Endothelial cell of umbilical vein (primary cell): ENCODE measurements around the gene PTPN9. TPM values are rescaled to one million over a fixed set of nuclear protein-coding genes. Genes with fewer than 3 reads are reported as not detected.

Source experiments
- BruUV-seq: library from RNA; stranded (reverse); fragments of 400-500 nt; replicated peaks from 2 replicates; lab custom pipeline; 2021; lab: Mats Ljungman, UMichigan
- CTCF ChIA-PET: fragments of 300-600, 350-600 bp; sonication (Branson Sonifier 250); formaldehyde crosslinking; loops from one replicate; lab custom pipeline; 2021; ENCODE audit warnings: antibody characterized with exemption, inconsistent platforms; lab: Charles Lee
- POLR2A ChIA-PET: fragments of 300-600, 350-600 bp; sonication (Branson Sonifier 250); formaldehyde crosslinking; loops from one replicate; lab custom pipeline; 2021; ENCODE audit warnings: antibody characterized with exemption, inconsistent platforms; lab: Charles Lee
- DNase-seq: peaks from one replicate; pipeline ENCODE4 v3.0.0-alpha.2; 2011; ENCODE audit warnings: low read depth, low spot score
- FAIRE-seq: peaks from 2 replicates; lab custom pipeline; 2011; peaks lifted over from hg19 to GRCh38; lab: Jason Lieb, UNC
- H2AFZ ChIP-seq: 2 replicates; pipeline ENCODE4 v1.6.0; 2012; ENCODE audit warnings: low read depth, low read length, control low read depth, inconsistent platforms
- H3K27ac ChIP-seq: 2 replicates; pipeline ENCODE4 v1.5.1; 2011; ENCODE audit warnings: low read depth, mild to moderate bottlenecking, control low read depth, low read length, moderate library complexity; ENCODE audit not compliant: insufficient read depth
- H3K27me3 ChIP-seq, 2 experiments: 2 replicates each; pipeline versions ENCODE4 v1.6.0 to v1.6.1; 2011; ENCODE audit warnings: low read length in 2 of 2, mixed read lengths in 1 of 2; ENCODE audit not compliant: control insufficient read depth in 2 of 2, insufficient read depth in 2 of 2
- H3K36me3 ChIP-seq, 2 experiments: 2 replicates in 1 of 2; 3 replicates in 1 of 2; pipeline ENCODE4 v1.5.1; 2011; ENCODE audit warnings: low read length in 2 of 2, mild to moderate bottlenecking in 1 of 2, moderate library complexity in 1 of 2; ENCODE audit not compliant: control insufficient read depth in 2 of 2, insufficient read depth in 2 of 2; ENCODE audit errors: extremely low read depth in 1 of 2
- H3K4me1 ChIP-seq: 3 replicates; pipeline ENCODE4 v1.5.1; 2011; ENCODE audit warnings: mild to moderate bottlenecking, low read length; ENCODE audit not compliant: control insufficient read depth, insufficient read depth; ENCODE audit errors: extremely low read depth
- H3K4me2 ChIP-seq: 2 replicates; pipeline ENCODE4 v1.6.1; 2011; ENCODE audit warnings: low read length, control low read depth, mixed read lengths; ENCODE audit not compliant: insufficient read depth
- H3K4me3 ChIP-seq, 3 experiments: fragments of 200-600 bp in 1 of 3; sonication (generic), shearing (Covaris generic) in 1 of 3; replicated peaks in 1 of 3; 2 replicates each; pipeline ENCODE4 v1.5.1; 2011 to 2016; ENCODE audit warnings: control low read depth in 3 of 3, low read length in 3 of 3, mild to moderate bottlenecking in 2 of 3, inconsistent platforms in 1 of 3, low read depth in 1 of 3, moderate library complexity in 1 of 3; ENCODE audit not compliant: insufficient read depth in 1 of 3
- H3K79me2 ChIP-seq: 2 replicates; pipeline ENCODE4 v1.6.0; 2012; ENCODE audit warnings: low read length, inconsistent platforms; ENCODE audit not compliant: control insufficient read depth, insufficient read depth
- H3K9ac ChIP-seq: replicated peaks from 2 replicates; pipeline ENCODE3; 2011; ENCODE audit warnings: low read length, control low read depth; ENCODE audit not compliant: insufficient read depth; ENCODE audit errors: extremely low read depth
- H3K9me1 ChIP-seq: replicated peaks from 3 replicates; pipeline ENCODE4 v1.6.0; 2011; ENCODE audit warnings: mild to moderate bottlenecking, low read length; ENCODE audit not compliant: control insufficient read depth, insufficient read depth; ENCODE audit errors: extremely low read depth
- H3K9me3 ChIP-seq: replicated peaks from 2 replicates; pipeline ENCODE4 v1.5.1; 2012; ENCODE audit warnings: low read length, inconsistent platforms; ENCODE audit not compliant: control insufficient read depth, insufficient read depth
- H4K20me1 ChIP-seq: replicated peaks from 2 replicates; pipeline ENCODE3; 2011; ENCODE audit warnings: mild to moderate bottlenecking, low read length; ENCODE audit not compliant: control insufficient read depth, insufficient read depth; ENCODE audit errors: extremely low read depth
- CTCF ChIP-seq, 2 donors: IDR thresholded peaks; 1 replicate in 1 of 2; 2 replicates in 1 of 2; pipeline ENCODE4 v1.5.1; 2011; ENCODE audit warnings: low read length in 2 of 2, mild to moderate bottlenecking in 2 of 2, moderate library complexity in 2 of 2, control low read depth in 1 of 2, inconsistent platforms in 1 of 2, low read depth in 1 of 2; ENCODE audit not compliant: insufficient read depth in 1 of 2; ENCODE audit errors: extremely low read depth in 1 of 2
- FOS ChIP-seq: IDR thresholded peaks from 2 replicates; pipeline ENCODE4 v1.6.1; 2011; ENCODE audit warnings: mild to moderate bottlenecking, low read length, moderate library complexity, borderline replicate concordance; ENCODE audit not compliant: insufficient read depth
- GATA2 ChIP-seq: IDR thresholded peaks from 2 replicates; pipeline ENCODE4 v1.7.0; 2011; ENCODE audit warnings: low read depth, mild to moderate bottlenecking, moderate library complexity, mixed read lengths, low read length; ENCODE audit not compliant: insufficient read length, insufficient read depth
- MAX ChIP-seq: IDR thresholded peaks from 2 replicates; pipeline ENCODE4 v1.6.1; 2011; ENCODE audit not compliant: insufficient read depth, insufficient read length
- POLR2A ChIP-seq: IDR thresholded peaks from 2 replicates; pipeline ENCODE4 v1.6.1; 2012; ENCODE audit warnings: low read depth, mild to moderate bottlenecking, control low read depth, low read length
- dilution Hi-C: fragments of 300-500 bp; cut with MboI; formaldehyde crosslinking; loops from one replicate; pipeline ENCODE4 v1.15.0; 2019; ENCODE audit warnings: low sequenced_read_pairs; ENCODE audit not compliant: extremely low pct_ligation_motif_present
- intact Hi-C: fragments of 100-400 bp; cut with micrococcal nuclease; formaldehyde crosslinking; loops from one replicate; pipeline ENCODE4 v1.10.0; 2022
- polyA plus RNA-seq, 4 experiments: library from polyadenylated mRNA; depleted of rRNA in 3 of 4; stranded (reverse) in 3 of 4; unstranded in 1 of 4; fragments of >200 nt; gene quantifications; 2 replicates each; pipeline versions ENCODE4 v1.2.1 to v1.2.3, GENCODE V29; 2011 to 2012; ENCODE audit warnings: missing spikeins in 1 of 4
- total RNA-seq: library from RNA; stranded (reverse); gene quantifications from 2 replicates; pipeline ENCODE4 v1.2.3, GENCODE V29; 2021

The PTPN9 gene
- total and polyA plus RNA-seq, 2 donors (not counting 3 experiments of a cell fraction or from before 2014, with no cell fraction given), result 31.4 to 37.2 TPM

- Histone ChIP-seq H3K79me2 (peaks cover 49% of the 10 kb centered on the region), H3K9me1 (no peaks in the 10 kb centered on the region), H3K9ac (peak overlapping the region; percentile 93), H3K4me1 (peaks cover 12% of the 10 kb centered on the region), H3K4me2 (peak overlapping the region; percentile 87), H3K27me3 (no peaks in the 10 kb centered on the region), H3K9me3 (no peaks in the 10 kb centered on the region), H4K20me1 (no peaks in the 10 kb centered on the region), H3K27ac (peak overlapping the region; percentile 68), H2AFZ (peak overlapping the region; percentile 88), H3K36me3 (no peaks in the 10 kb centered on the region), H3K4me3 (peak overlapping the region; percentile 64 to 99 (median 97))
- intact Hi-C loops, result loop anchor here (1.0 to 5.0 kb wide), 4 partner anchors 46 to 124 kb away; no protein-coding TSS in a partner anchor
- CTCF ChIA-PET, result interaction anchor here (0.7 to 2.3 kb wide), 25 partner anchors 12 to 210 kb away, joined by 3 to 17 read pairs (median 4); partner anchors contain the start of genes IMP3, MAN2C1, SNUPN and SNX33
- POLR2A ChIA-PET, result interaction anchor here (1.1 kb wide), 1 partner anchor 211 kb away, joined by 3 read pairs; no protein-coding TSS in a partner anchor
- dilution Hi-C loops, result loop anchor here (25.0 kb wide), 1 partner anchor 116 kb away; the partner anchor contains the start of gene SIN3A
- no peak for TF ChIP-seq CTCF (IDR thresholded peaks at IDR 0.05; ENCODE audit: extremely low read depth in 1 of 2, insufficient read depth in 1 of 2, low read depth in 1 of 2, low read length in 2 of 2)
- no peak for TF ChIP-seq MAX
- no peak for TF ChIP-seq FOS
- no peak for TF ChIP-seq GATA2
- TF ChIP-seq POLR2A, result peak; percentile 40
- no TSS peak for BruUV-seq
- peak; percentile 11 for DNase-seq
- no peak for FAIRE-seq
These were observed 755 bp downstream of the PTPN9 start for GRCh38 chr15:75578173-75578947.
